ENCODE data around the gene SPAG5.

DNA sequence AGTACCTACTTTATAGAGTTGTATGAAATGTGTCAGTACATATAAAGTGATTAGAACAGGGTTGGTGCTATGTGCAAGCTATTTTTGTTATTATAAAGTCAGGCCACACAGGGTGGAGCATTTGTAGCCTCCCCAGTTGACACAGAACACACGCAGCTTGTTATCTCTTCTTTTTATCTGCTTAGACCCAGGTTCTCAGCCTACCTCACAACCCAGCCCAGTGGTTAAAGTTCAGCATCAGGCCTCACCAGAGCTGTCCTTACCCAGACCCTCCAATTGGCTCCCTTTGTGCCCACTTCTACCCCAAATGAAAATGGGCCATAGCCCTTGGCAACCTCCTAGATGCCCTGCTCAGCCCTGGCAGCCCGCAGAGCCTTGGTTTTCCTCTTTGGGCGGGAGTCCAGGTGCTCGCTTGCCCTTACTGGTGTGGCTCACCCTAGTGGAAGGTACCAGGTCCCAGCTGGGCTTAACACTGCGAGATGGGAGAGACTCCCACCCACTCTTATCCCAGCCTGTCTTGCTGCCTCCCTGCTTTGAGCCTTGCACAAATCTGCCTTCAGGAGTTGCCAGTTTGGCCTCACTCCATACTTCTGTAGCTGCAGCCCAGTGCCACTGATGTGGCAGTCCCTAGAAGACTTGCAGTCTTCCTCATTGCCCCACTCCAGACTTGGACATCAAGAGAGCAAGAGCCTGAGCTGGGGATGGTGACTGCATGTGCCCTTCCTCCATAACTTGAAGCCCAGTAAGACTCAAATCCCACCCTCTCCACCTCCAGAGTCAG, 26.4 kb downstream of the SPAG5 start:
- TF ChIP-seq, protein P1, sequence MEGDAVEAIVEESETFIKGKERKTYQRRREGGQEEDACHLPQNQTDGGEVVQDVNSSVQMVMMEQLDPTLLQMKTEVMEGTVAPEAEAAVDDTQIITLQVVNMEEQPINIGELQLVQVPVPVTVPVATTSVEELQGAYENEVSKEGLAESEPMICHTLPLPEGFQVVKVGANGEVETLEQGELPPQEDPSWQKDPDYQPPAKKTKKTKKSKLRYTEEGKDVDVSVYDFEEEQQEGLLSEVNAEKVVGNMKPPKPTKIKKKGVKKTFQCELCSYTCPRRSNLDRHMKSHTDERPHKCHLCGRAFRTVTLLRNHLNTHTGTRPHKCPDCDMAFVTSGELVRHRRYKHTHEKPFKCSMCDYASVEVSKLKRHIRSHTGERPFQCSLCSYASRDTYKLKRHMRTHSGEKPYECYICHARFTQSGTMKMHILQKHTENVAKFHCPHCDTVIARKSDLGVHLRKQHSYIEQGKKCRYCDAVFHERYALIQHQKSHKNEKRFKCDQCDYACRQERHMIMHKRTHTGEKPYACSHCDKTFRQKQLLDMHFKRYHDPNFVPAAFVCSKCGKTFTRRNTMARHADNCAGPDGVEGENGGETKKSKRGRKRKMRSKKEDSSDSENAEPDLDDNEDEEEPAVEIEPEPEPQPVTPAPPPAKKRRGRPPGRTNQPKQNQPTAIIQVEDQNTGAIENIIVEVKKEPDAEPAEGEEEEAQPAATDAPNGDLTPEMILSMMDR (IDR thresholded peaks at IDR 0.05) = no peak
- no peak for TF ChIP-seq POLR2A (IDR thresholded peaks at IDR 0.05)
- TF ChIP-seq POLR2AphosphoS5 (IDR thresholded peaks at IDR 0.05) = no peak

Measured in suprapubic skin (tissue), 4 donors.